Right lung (tissue), 5 donors: ENCODE results near the gene KDM7A. TPM values are rescaled to one million over a fixed set of nuclear protein-coding genes. Genes with fewer than 3 reads are reported as not detected.

ENCODE experiments used
- polyA plus RNA-seq, 5 donors: library from polyadenylated mRNA; unstranded; fragments of 120-200 nt; gene quantifications; one replicate each; pipeline versions ENCODE4 v1.2.1 to v1.2.3, GENCODE V29; 2013; ENCODE audit warnings: inconsistent platforms in 1 of 5, low replicate concordance in 1 of 5; ENCODE audit not compliant: insufficient read length in 5 of 5, insufficient read depth in 1 of 5

KDM7A gene
- polyA plus RNA-seq, 5 donors, result 9.4 to 18.4 (median 15.5) TPM

Other genes starting within 250 kb of the KDM7A start
- 10 to 100 TPM; 27.0 to 36.3 (median 29.9) TPM for gene PARP12, start 114.0 kb downstream of the KDM7A start, polyA plus RNA-seq
- 10 to 100 TPM; 46.9 to 67.5 (median 55.1) TPM for gene SLC37A3, start 221.5 kb upstream of the KDM7A start, polyA plus RNA-seq
- 1 to 10 TPM in 4 of 5 donors, under 1 TPM in 1; 0.52 to 1.7 (median 1.1) TPM for gene RAB19, start 227.1 kb upstream of the KDM7A start, polyA plus RNA-seq